D721Med (cell line): ENCODE results near the gene LRRC27.

Experiments
- DNase-seq: peaks from one replicate; pipeline ENCODE4 v3.0.0; 2011; ENCODE audit warnings: low spot score; ENCODE audit not compliant: insufficient read length
- FAIRE-seq: peaks from 2 replicates; lab custom pipeline; 2011; peaks lifted over from hg19 to GRCh38; lab: Jason Lieb, UNC
- CTCF ChIP-seq: IDR thresholded peaks from 2 replicates; pipeline ENCODE4 v1.5.1; 2012; ENCODE audit warnings: mild to moderate bottlenecking, control low read depth; ENCODE audit not compliant: insufficient read depth; ENCODE audit errors: missing control alignments

The LRRC27 gene

GRCh38 chr10:132415956-132416355 lies 84.0 kb downstream of the LRRC27 start:
- DNase-seq (no peak), FAIRE-seq (no peak)

GRCh38 chr10:132416566-132417256 lies 84.7 kb downstream of the LRRC27 start:
- DNase-seq (no peak), FAIRE-seq (no peak)
- no peak for TF ChIP-seq CTCF

More at GRCh38 chr10:132415956-132416355, 84.0 kb downstream of the LRRC27 start:
- no peak for TF ChIP-seq CTCF

- FAIRE-seq: no peak
- TF ChIP-seq CTCF: no peak
- no peak for DNase-seq
Measured at GRCh38 chr10:132417257-132417910, 85.4 kb downstream of the LRRC27 start.

GRCh38 chr10:132417957-132418441 lies 86.0 kb downstream of the LRRC27 start:
- FAIRE-seq (no peak), DNase-seq (no peak)
- TF ChIP-seq CTCF: no peak

DNA sequence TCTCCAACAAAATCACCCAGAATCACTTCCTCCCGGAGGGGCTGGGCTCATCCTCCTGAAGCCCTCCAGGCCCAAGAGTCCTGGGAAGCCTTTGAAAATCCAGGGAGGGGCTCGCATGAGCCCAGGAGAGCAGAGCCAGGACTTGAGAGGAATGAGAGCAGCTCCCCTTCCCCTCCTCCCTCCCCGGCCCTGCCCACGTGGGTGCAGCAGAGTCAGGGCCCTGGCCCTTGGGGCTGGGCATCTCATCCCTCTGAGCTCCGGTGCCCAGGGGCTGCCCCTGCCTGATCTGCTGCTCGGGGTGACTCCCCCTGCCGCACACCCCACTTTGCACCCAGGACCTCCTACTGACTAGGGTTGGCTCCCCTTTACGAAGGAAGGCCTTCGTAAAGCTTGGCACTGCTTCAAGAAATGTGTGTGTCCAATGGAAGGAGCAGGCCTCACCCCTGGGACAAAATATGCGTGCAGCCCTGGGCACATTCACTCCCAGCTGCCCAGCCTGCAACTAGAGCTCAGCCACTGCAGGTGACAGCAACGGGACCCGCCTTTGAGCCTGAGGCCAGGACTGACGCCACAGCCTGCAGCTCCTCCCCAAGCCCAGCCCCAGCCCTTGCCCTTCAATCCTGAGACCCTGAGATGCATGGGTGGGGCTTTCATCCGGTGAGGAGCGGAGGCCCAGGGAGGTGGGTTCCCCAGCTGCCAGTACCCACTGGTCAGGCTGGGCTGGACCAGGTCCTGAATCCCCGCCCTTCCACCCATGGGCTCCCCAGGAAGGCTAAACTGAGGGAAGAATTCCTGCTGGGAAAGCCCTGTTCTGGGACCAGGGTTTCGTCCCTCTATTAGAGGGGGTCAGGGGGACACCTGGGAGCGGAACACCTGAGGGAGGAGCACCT lies 86.8 kb downstream of the LRRC27 start:
- no peak for DNase-seq
- TF ChIP-seq CTCF: no peak
- no peak for FAIRE-seq

DNA sequence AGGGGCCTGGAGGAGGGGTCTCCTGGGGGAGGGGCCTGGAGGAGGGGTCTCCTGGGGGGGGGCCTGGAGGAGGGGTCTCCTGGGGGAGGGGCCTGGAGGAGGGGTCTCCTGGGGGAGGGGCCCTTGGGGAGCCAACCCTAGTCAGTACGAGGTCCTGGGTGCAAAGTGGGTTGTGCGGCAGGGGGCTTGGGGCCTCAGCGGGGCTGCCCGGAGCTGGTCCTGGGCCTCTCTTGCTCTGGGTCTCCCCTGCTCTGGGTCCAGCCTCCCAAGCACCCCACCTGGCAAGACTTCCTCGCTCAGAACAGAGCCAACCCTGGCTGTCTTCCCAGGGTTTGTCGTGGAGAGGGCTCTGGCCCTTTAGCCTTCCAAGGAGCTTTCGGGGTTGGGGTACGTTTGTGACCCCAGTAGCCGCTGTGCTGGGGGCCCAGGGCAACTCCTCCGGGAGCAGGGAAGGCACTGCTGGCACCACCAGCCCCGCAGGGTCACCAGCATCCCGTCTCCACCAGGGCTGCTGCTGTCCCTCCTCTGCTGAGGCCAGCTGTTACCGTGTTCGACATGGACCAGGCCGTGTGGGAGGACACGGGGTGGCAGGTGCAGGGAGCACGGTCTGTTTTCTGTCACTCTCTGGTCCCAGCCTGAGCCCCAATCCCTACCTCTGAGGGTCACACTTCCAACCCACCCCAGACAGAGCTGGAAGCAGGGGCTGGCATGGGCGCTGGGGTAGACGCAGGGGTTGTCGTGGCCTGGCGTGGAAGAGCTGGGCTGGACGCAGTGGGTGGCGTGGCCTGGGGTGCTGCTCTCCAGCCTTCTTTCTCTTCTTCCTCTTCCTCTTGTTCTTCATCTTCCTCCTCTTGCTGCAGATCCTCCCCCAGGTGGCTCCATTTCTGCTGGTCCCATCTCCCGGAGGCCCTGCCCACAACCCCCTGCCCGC lies 87.8 kb downstream of the LRRC27 start:
- no peak for TF ChIP-seq CTCF
- FAIRE-seq (no peak), DNase-seq (no peak)
